ENCODE data around the gene PRKAG2. TPM values are rescaled to one million over a fixed set of nuclear protein-coding genes. Genes with fewer than 3 reads are reported as not detected.

The PRKAG2 gene
- total RNA-seq, 3 donors from 2014 or later = 42.4 to 48.5 (median 46.6) TPM

DNA sequence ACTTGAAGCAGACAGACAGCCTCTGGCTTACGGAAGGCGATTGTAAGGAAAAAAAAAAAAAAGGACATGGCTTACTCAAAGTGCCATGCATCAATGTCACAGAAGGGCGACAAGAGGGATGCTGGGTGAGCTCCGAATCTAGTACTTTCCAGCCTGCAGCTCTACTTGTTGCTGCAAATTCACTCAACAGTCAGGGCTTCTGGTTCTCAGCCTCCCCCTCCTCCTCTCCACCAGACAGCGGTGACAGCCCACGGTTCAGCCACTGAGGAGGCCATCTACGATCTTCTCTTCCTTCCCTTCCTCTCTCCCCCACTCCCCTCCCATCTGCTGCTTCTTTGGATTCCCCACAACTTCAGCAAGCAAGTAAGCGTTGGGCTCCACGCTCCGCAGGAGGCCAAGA is 63.5 kb downstream of the PRKAG2 start:
- TF ChIP-seq, protein P1, sequence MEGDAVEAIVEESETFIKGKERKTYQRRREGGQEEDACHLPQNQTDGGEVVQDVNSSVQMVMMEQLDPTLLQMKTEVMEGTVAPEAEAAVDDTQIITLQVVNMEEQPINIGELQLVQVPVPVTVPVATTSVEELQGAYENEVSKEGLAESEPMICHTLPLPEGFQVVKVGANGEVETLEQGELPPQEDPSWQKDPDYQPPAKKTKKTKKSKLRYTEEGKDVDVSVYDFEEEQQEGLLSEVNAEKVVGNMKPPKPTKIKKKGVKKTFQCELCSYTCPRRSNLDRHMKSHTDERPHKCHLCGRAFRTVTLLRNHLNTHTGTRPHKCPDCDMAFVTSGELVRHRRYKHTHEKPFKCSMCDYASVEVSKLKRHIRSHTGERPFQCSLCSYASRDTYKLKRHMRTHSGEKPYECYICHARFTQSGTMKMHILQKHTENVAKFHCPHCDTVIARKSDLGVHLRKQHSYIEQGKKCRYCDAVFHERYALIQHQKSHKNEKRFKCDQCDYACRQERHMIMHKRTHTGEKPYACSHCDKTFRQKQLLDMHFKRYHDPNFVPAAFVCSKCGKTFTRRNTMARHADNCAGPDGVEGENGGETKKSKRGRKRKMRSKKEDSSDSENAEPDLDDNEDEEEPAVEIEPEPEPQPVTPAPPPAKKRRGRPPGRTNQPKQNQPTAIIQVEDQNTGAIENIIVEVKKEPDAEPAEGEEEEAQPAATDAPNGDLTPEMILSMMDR (IDR thresholded peaks at IDR 0.05) = no peak
- H3K4me1 ChIP-seq (ENCODE audit: low read depth) = no peaks in the 10 kb centered on the region
- intact Hi-C loops (cut with DNase I, micrococcal nuclease) = no loop called here
- no peak overlapping the region for H3K4me3 ChIP-seq
- ATAC-seq (no peak), DNase-seq (no peak)
- no peaks in the 10 kb centered on the region for H3K9me3 ChIP-seq
- no peaks in the 10 kb centered on the region for H3K36me3 ChIP-seq (ENCODE audit: low read depth)

GRCh38 chr7:151812967-151813366 is 63.9 kb downstream of the PRKAG2 start:
- H3K4me1 ChIP-seq (ENCODE audit: low read depth) = no peaks in the 10 kb centered on the region
- no peaks in the 10 kb centered on the region for H3K36me3 ChIP-seq (ENCODE audit: low read depth)
- H3K9me3 ChIP-seq = no peaks in the 10 kb centered on the region
- ATAC-seq (no peak), DNase-seq (no peak)
- H3K4me3 ChIP-seq = no peak overlapping the region
- TF ChIP-seq, protein P1 (IDR thresholded peaks at IDR 0.05) = no peak
- intact Hi-C loops (cut with DNase I, micrococcal nuclease) = no loop called here

GRCh38 chr7:151810441-151811232 is 66.3 kb downstream of the PRKAG2 start:
- Histone ChIP-seq H3K4me3 (no peak overlapping the region), H3K9me3 (no peaks in the 10 kb centered on the region), H3K4me1 (ENCODE audit: low read depth) (no peaks in the 10 kb centered on the region), H3K36me3 (ENCODE audit: low read depth) (no peaks in the 10 kb centered on the region)
- intact Hi-C loops (cut with DNase I, micrococcal nuclease) = no loop called here
- peak; percentile 45 for ATAC-seq
- no peak for DNase-seq
- TF ChIP-seq, protein P1 (IDR thresholded peaks at IDR 0.05) = no peak

DNA sequence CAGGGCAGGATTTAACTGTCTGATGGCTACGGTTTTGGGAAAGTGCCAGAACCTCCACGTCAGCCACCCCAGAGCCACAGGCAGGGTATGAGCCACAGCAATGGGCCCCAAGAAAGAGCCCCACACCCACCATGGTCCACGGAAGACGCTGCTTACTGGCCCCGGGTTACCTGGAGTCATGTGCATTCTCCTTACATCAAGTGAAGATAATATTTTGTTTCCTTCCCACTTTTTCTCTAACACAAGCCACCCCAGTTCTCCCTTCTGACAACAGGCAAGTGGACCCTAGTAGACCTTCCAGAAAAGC is 67.1 kb downstream of the PRKAG2 start:
- no peaks in the 10 kb centered on the region for H3K36me3 ChIP-seq (ENCODE audit: low read depth)
- TF ChIP-seq, protein P1 (IDR thresholded peaks at IDR 0.05) = no peak

DNA sequence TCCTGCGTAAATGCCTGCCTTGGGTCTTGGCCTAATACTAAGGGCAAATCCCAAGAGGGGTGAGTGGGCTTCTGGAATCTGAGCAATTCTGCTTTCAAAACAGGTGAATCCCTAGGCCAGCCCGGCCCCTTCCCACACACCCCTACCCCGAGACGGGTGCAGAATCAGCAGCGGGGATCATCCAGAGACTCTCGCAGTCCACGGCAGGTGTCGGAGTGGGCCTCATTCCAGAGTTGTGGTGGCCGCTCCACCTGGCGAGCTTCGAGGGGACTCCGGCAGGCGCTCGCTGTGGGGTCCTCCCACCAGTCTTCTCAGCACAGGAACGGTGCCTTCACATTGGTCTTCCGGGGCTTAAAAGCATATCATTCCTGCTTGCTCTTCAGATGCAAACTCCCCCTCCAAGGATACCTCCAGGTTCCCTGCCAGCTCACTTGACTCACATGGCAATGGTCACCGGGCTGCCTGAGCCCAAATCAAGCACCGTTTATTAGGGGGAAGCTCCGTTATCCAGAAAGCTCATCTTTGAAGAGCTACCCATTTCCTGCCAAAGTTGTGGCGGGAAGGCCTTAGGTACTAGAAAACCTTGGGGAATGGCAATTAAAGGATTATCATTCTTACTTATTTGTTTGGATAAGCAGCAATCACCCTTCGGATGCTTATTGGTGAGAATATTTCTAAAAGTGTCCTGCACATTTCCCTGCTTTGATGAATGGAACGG is 67.6 kb downstream of the PRKAG2 start:
- H3K9me3 ChIP-seq = no peaks in the 10 kb centered on the region
- DNase-seq (no peak), ATAC-seq (no peak)
- H3K36me3 ChIP-seq (ENCODE audit: low read depth) = no peaks in the 10 kb centered on the region
- TF ChIP-seq, protein P1 (IDR thresholded peaks at IDR 0.05) = no peak
- H3K4me1 ChIP-seq (ENCODE audit: low read depth) = no peaks in the 10 kb centered on the region
- intact Hi-C loops (cut with DNase I, micrococcal nuclease) = no loop called here
- H3K4me3 ChIP-seq = no peak overlapping the region

More for the DNA sequence above, 67.1 kb downstream of the PRKAG2 start:
- Histone ChIP-seq H3K9me3 (no peaks in the 10 kb centered on the region), H3K4me3 (no peak overlapping the region), H3K4me1 (ENCODE audit: low read depth) (no peaks in the 10 kb centered on the region)
- ATAC-seq = no peak
- intact Hi-C loops (cut with DNase I, micrococcal nuclease) = no loop called here
- DNase-seq = no peak

All from mucosa of descending colon (tissue), 3 donors.